ENCODE measurements around the gene KLHL17. TPM values are rescaled to one million over a fixed set of nuclear protein-coding genes. Genes with fewer than 3 reads are reported as not detected.

KLHL17 gene
- total and polyA plus RNA-seq, 4 donors = 0.98 to 5.4 (median 2.1) TPM

DNA sequence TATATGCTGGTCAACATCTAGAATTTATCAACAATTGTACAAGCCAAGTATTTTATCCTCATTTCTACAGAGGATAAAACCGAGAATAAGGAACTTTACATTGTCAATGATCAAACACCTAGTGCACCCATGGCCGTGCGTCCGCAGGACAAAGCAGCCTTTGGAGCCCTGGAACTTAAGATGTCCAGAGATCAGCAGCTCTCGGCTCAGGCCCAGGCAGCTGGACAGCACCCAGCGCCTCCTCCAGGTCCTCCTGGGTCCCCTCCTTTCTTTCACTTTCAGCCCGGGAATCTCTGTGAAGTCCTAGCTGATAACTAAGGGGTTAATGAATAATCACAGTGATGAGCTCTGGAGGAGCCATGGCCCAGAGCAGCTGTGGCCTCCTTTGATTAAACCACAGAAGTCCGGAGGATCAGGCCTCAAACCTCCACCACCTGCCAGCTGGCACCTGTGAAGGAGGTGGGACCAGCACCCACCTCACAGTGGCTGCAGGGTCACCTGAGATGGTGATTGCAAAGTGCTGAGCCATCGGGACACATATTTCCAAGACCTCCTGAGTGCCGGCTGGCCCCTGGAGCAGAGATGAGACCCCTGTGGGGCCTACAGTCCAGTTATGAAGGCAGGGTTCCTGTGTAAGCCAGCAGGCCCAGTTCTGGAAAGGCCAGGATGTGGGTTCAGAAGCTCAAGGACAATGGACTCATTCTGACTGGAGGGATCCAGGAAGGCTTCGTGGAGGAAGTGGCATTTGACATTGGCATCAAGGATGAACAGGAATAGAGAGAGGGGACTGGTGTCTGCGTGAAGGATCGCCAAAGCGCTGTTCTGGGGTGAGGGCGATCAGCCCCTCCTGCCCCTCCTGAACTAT lies 48.3 kb upstream of the KLHL17 start:
- TF ChIP-seq, protein P1, sequence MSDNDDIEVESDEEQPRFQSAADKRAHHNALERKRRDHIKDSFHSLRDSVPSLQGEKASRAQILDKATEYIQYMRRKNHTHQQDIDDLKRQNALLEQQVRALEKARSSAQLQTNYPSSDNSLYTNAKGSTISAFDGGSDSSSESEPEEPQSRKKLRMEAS (IDR thresholded peaks at IDR 0.05) = no peak
- TF ChIP-seq RAD21 (IDR thresholded peaks at IDR 0.05) (no peak), SP1 (IDR thresholded peaks at IDR 0.05) (no peak), FOXA2 (IDR thresholded peaks at IDR 0.05) (no peak), EGR1 (IDR thresholded peaks at IDR 0.05; ENCODE audit: low read depth in 2 of 2) (no peak), JUND (IDR thresholded peaks at IDR 0.05) (no peak), GABPA (IDR thresholded peaks at IDR 0.05 in 1 of 2, conservative IDR thresholded peaks at IDR 0.05 in 1 of 2) (no peak), HNF4G (IDR thresholded peaks at IDR 0.05) (no peak)
- TF ChIP-seq, protein P2, sequence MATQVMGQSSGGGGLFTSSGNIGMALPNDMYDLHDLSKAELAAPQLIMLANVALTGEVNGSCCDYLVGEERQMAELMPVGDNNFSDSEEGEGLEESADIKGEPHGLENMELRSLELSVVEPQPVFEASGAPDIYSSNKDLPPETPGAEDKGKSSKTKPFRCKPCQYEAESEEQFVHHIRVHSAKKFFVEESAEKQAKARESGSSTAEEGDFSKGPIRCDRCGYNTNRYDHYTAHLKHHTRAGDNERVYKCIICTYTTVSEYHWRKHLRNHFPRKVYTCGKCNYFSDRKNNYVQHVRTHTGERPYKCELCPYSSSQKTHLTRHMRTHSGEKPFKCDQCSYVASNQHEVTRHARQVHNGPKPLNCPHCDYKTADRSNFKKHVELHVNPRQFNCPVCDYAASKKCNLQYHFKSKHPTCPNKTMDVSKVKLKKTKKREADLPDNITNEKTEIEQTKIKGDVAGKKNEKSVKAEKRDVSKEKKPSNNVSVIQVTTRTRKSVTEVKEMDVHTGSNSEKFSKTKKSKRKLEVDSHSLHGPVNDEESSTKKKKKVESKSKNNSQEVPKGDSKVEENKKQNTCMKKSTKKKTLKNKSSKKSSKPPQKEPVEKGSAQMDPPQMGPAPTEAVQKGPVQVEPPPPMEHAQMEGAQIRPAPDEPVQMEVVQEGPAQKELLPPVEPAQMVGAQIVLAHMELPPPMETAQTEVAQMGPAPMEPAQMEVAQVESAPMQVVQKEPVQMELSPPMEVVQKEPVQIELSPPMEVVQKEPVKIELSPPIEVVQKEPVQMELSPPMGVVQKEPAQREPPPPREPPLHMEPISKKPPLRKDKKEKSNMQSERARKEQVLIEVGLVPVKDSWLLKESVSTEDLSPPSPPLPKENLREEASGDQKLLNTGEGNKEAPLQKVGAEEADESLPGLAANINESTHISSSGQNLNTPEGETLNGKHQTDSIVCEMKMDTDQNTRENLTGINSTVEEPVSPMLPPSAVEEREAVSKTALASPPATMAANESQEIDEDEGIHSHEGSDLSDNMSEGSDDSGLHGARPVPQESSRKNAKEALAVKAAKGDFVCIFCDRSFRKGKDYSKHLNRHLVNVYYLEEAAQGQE (IDR thresholded peaks at IDR 0.05) = no peak
- TF ChIP-seq, protein P3, sequence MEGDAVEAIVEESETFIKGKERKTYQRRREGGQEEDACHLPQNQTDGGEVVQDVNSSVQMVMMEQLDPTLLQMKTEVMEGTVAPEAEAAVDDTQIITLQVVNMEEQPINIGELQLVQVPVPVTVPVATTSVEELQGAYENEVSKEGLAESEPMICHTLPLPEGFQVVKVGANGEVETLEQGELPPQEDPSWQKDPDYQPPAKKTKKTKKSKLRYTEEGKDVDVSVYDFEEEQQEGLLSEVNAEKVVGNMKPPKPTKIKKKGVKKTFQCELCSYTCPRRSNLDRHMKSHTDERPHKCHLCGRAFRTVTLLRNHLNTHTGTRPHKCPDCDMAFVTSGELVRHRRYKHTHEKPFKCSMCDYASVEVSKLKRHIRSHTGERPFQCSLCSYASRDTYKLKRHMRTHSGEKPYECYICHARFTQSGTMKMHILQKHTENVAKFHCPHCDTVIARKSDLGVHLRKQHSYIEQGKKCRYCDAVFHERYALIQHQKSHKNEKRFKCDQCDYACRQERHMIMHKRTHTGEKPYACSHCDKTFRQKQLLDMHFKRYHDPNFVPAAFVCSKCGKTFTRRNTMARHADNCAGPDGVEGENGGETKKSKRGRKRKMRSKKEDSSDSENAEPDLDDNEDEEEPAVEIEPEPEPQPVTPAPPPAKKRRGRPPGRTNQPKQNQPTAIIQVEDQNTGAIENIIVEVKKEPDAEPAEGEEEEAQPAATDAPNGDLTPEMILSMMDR (IDR thresholded peaks at IDR 0.05; ENCODE audit: low read depth, low read length, missing input control) = no peak
- TF ChIP-seq, protein P4, sequence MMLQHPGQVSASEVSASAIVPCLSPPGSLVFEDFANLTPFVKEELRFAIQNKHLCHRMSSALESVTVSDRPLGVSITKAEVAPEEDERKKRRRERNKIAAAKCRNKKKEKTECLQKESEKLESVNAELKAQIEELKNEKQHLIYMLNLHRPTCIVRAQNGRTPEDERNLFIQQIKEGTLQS (IDR thresholded peaks at IDR 0.05) = no peak
- H3K4me3 ChIP-seq (ENCODE audit: low read depth in 1 of 3, low read length in 3 of 3) = no peak overlapping the region
- H3K9ac ChIP-seq (ENCODE audit: low read depth in 1 of 2, low read length in 2 of 2) = no peak overlapping the region
- H3K27ac ChIP-seq (ENCODE audit: low read depth in 1 of 2, low read length in 2 of 2) = no peak overlapping the region
- DNase-seq (ENCODE audit: low spot score) = no peak
- WGBS = 73% methylated on average over 15 of the region's 15 CpGs
- H3K27me3 ChIP-seq (ENCODE audit: control insufficient read depth in 4 of 4, insufficient read depth in 4 of 4, low read length in 3 of 4) = peaks cover 0 to 2% (median 0%) of the 10 kb centered on the region in 4 donors
- H3K9me3 ChIP-seq (ENCODE audit: control insufficient read depth in 4 of 4, low read length in 3 of 4) = no peaks in the 10 kb centered on the region
- H3K36me3 ChIP-seq (ENCODE audit: control insufficient read depth in 4 of 4, insufficient read depth in 3 of 4, low read depth in 1 of 4, low read length in 3 of 4) = no peaks in the 10 kb centered on the region
- peaks cover 7 to 12% (median 10%) of the 10 kb centered on the region in 4 donors for H3K4me1 ChIP-seq (ENCODE audit: control insufficient read depth in 4 of 4, insufficient read depth in 4 of 4, low read length in 3 of 4)

DNA sequence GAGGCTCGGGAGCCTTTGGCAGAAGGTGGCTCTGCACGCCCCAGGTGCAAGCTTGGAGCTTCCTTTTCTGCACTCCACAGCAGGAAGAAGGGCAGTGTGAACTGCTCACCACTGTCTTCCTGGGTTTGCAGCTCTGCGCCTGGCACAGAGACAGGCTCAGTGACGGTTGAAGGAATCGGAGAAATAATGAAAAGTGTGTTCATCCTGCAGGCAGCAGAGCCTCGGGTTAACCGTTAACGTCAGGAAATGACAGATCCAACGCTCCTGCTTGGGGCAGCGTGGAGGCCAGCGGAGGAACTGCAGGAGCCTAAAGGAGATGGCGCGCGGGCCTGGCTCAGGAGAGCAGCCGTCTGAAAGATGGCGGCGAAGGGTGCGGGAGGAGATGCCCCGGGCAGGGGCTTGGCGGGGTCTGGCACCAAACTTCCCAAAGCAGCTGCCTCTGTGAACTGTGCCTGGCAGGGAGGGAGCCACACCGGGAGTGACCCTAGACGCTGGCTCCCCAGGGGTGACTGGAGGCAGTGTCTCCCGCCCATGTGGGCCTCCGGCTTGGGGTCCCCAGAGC lies 47.6 kb upstream of the KLHL17 start:
- DNase-seq (ENCODE audit: low spot score) = no peak
- WGBS = 57% methylated on average over 24 of the region's 24 CpGs

More for the DNA sequence above, 47.6 kb upstream of the KLHL17 start:
- TF ChIP-seq JUND (IDR thresholded peaks at IDR 0.05) (no peak), TAF1 (conservative IDR thresholded peaks at IDR 0.05) (no peak), FOXA1 (IDR thresholded peaks at IDR 0.05) (no peak), HNF4G (IDR thresholded peaks at IDR 0.05) (no peak)
- TF ChIP-seq, protein P1 (IDR thresholded peaks at IDR 0.05) = no peak
- TF ChIP-seq, protein P5, sequence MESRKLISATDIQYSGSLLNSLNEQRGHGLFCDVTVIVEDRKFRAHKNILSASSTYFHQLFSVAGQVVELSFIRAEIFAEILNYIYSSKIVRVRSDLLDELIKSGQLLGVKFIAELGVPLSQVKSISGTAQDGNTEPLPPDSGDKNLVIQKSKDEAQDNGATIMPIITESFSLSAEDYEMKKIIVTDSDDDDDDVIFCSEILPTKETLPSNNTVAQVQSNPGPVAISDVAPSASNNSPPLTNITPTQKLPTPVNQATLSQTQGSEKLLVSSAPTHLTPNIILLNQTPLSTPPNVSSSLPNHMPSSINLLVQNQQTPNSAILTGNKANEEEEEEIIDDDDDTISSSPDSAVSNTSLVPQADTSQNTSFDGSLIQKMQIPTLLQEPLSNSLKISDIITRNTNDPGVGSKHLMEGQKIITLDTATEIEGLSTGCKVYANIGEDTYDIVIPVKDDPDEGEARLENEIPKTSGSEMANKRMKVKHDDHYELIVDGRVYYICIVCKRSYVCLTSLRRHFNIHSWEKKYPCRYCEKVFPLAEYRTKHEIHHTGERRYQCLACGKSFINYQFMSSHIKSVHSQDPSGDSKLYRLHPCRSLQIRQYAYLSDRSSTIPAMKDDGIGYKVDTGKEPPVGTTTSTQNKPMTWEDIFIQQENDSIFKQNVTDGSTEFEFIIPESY (IDR thresholded peaks at IDR 0.05) = no peak
- TF ChIP-seq, protein P3 (IDR thresholded peaks at IDR 0.05; ENCODE audit: low read depth, low read length, missing input control) = peak; percentile 31
- Histone ChIP-seq H3K4me1 (ENCODE audit: control insufficient read depth in 4 of 4, insufficient read depth in 4 of 4, low read length in 3 of 4) (peaks cover 9 to 15% (median 13%) of the 10 kb centered on the region in 4 donors), H3K9ac (ENCODE audit: low read depth in 1 of 2, low read length in 2 of 2) (no peak overlapping the region), H3K27me3 (ENCODE audit: control insufficient read depth in 4 of 4, insufficient read depth in 4 of 4, low read length in 3 of 4) (peaks cover 0 to 2% (median 0%) of the 10 kb centered on the region in 4 donors), H3K9me3 (ENCODE audit: control insufficient read depth in 4 of 4, low read length in 3 of 4) (no peaks in the 10 kb centered on the region), H3K4me3 (ENCODE audit: low read depth in 1 of 3, low read length in 3 of 3) (no peak overlapping the region), H3K27ac (ENCODE audit: low read depth in 1 of 2, low read length in 2 of 2) (no peak overlapping the region), H3K36me3 (ENCODE audit: control insufficient read depth in 4 of 4, insufficient read depth in 3 of 4, low read depth in 1 of 4, low read length in 3 of 4) (no peaks in the 10 kb centered on the region)
